Astrocyte of the spinal cord (primary cell): ENCODE measurements around the gene SHROOM3.

Source experiments
- DNase-seq: peaks from one replicate; pipeline ENCODE4 v3.0.0; 2011; ENCODE audit warnings: low read depth, low spot score
- H3K4me3 ChIP-seq: 2 replicates; pipeline ENCODE4 v1.5.1; 2011; ENCODE audit warnings: low read depth, mild to moderate bottlenecking, low read length, moderate library complexity
- CTCF ChIP-seq: IDR thresholded peaks from 2 replicates; pipeline ENCODE4 v1.5.1; 2012; ENCODE audit warnings: low read depth, mild to moderate bottlenecking, low read length, inconsistent platforms
- in situ Hi-C: cut with HindIII; loops from 2 replicates; pipeline ENCODE4 v1.10.0; 2017; ENCODE audit warnings: low sequenced_read_pairs

Gene SHROOM3

GRCh38 chr4:76539979-76540378, 105.0 kb downstream of the SHROOM3 start:
- no peak overlapping the region for H3K4me3 ChIP-seq
- DNase-seq = peak; percentile 69
- no peak for TF ChIP-seq CTCF

GRCh38 chr4:76540486-76540885, 105.5 kb downstream of the SHROOM3 start:
- TF ChIP-seq CTCF = no peak
- DNase-seq = peak; percentile 27
- H3K4me3 ChIP-seq = no peak overlapping the region
- in situ Hi-C loops = no loop called here

More at GRCh38 chr4:76539979-76540378, 105.0 kb downstream of the SHROOM3 start:
- in situ Hi-C loops = no loop called here

GRCh38 chr4:76543378-76543777, 108.3 kb downstream of the SHROOM3 start:
- in situ Hi-C loops = no loop called here
- TF ChIP-seq CTCF = no peak
- DNase-seq = no peak
- no peak overlapping the region for H3K4me3 ChIP-seq

GRCh38 chr4:76544725-76545124, 109.7 kb downstream of the SHROOM3 start:
- no peak for DNase-seq
- no peak overlapping the region for H3K4me3 ChIP-seq
- in situ Hi-C loops = no loop called here
- no peak for TF ChIP-seq CTCF

GRCh38 chr4:76545226-76545884, 110.3 kb downstream of the SHROOM3 start:
- in situ Hi-C loops = no loop called here
- TF ChIP-seq CTCF = no peak
- peak; percentile 73 for DNase-seq
- H3K4me3 ChIP-seq = no peak overlapping the region

- TF ChIP-seq CTCF = no peak
- H3K4me3 ChIP-seq = no peak overlapping the region
- in situ Hi-C loops = no loop called here
- DNase-seq = peak; percentile 76
Observed at GRCh38 chr4:76546327-76546726, 111.3 kb downstream of the SHROOM3 start.
